Muscle layer of duodenum (tissue), 2 donors: Measurements from ENCODE around the gene AARSD1.
"Not testable (repeated sequence)": the region's sequence is repeated elsewhere in the genome, so short reads cannot be mapped to it uniquely, and the experiment has no call there.

Experiments used
- H3K27ac ChIP-seq: one replicate; pipeline ENCODE4 v1.7.0; 2013; ENCODE audit warnings: mild to moderate bottlenecking, low read length
- H3K27me3 ChIP-seq: one replicate; pipeline ENCODE4 v1.7.0; 2013; ENCODE audit warnings: low read depth, mild to moderate bottlenecking, control low read depth, low read length
- H3K36me3 ChIP-seq, 2 donors: one replicate each; pipeline ENCODE4 v1.7.0; 2013; ENCODE audit warnings: low read length in 2 of 2, control low read depth in 1 of 2, mild to moderate bottlenecking in 1 of 2; ENCODE audit not compliant: insufficient read depth in 2 of 2, control insufficient read depth in 1 of 2
- H3K4me1 ChIP-seq, 2 donors: one replicate each; pipeline ENCODE4 v1.7.0; 2013; ENCODE audit warnings: low read length in 2 of 2, mild to moderate bottlenecking in 2 of 2, control low read depth in 1 of 2, moderate library complexity in 1 of 2; ENCODE audit not compliant: insufficient read depth in 2 of 2, control insufficient read depth in 1 of 2
- H3K4me3 ChIP-seq, 2 donors: one replicate each; pipeline ENCODE4 v1.7.0; 2013; ENCODE audit warnings: low read length in 2 of 2, low read depth in 1 of 2, mild to moderate bottlenecking in 1 of 2
- H3K9me3 ChIP-seq, 2 donors: one replicate each; pipeline ENCODE4 v1.7.0; 2013; ENCODE audit warnings: low read length in 2 of 2, control low read depth in 1 of 2, mild to moderate bottlenecking in 1 of 2; ENCODE audit not compliant: control insufficient read depth in 1 of 2
- donor health status: healthy.

Gene AARSD1

GRCh38 chr17:42937712-42938596 lies 26.3 kb downstream of the AARSD1 start:
- H3K27ac ChIP-seq = no peak overlapping the region
- no peak overlapping the region for H3K4me3 ChIP-seq
- H3K4me1 ChIP-seq = no peaks in the 10 kb centered on the region
- H3K9me3 ChIP-seq = no peaks in the 10 kb centered on the region
- H3K36me3 ChIP-seq = no peaks in the 10 kb centered on the region
- H3K27me3 ChIP-seq = no peaks in the 10 kb centered on the region

DNA sequence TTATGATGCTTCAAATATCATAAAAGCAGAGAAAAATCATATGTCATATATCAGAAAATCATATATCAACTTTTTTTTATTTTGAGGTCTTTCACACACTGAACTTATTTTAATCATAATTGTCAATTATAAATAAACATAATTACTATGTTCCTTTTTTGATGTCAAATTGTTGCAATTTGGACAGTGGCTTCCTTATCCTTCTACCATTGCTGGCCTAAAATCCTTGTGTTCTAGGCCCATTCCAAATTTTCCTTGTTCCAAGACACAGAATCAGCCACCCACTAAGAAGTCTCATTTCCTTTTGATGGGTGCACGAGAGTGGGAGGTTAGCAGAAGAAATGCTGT lies 34.8 kb downstream of the AARSD1 start:
- no peak overlapping the region for H3K4me3 ChIP-seq
- H3K4me1 ChIP-seq = peaks cover 6 to 15% of the 10 kb centered on the region in 2 donors
- H3K27me3 ChIP-seq = no peaks in the 10 kb centered on the region
- H3K9me3 ChIP-seq = no peaks in the 10 kb centered on the region
- no peaks in the 10 kb centered on the region for H3K36me3 ChIP-seq
- H3K27ac ChIP-seq = peak overlapping the region; percentile 73

DNA sequence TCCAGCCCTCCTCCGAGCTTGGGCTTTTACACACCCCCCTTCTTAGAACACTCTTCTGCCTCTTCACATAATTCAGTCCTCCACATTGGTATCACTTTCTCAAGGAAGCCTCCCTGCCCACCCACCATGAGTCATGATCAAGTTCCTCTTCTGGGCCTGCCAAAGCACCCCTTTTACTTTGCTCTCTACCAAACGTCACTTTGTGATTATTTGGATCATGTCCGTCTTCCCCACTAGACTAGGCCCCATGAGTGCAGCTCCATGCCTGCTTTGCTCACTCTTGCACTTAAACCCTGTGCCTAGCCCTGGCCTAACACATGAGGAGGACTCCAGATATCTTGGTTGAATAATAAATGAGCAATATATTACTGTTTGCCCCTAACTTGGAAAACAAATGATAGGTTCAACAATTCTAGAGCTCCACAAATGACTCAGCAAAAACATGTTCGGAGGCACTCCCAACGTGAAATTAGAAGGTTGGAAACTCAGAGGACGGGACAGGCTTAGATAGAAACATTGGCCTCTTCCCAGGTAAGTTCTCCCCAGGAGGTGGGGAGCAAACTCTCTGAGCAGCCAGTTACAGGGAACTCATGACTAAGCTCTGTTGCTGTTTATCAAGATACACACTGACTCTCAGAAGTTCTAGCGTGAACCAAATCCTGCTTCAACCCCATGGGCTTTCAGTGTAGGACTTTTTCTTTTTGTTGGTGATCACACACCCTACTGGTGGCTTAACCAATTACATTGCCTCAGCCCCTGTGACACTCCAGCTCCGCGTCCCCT lies 35.3 kb downstream of the AARSD1 start:
- Histone ChIP-seq H3K36me3 (no peaks in the 10 kb centered on the region), H3K4me3 (peak overlapping the region in 1 of 2 donors; percentile 8), H3K27me3 (no peaks in the 10 kb centered on the region), H3K27ac (peak overlapping the region; percentile 73), H3K4me1 (peaks cover 6 to 15% of the 10 kb centered on the region in 2 donors), H3K9me3 (no peaks in the 10 kb centered on the region)

DNA sequence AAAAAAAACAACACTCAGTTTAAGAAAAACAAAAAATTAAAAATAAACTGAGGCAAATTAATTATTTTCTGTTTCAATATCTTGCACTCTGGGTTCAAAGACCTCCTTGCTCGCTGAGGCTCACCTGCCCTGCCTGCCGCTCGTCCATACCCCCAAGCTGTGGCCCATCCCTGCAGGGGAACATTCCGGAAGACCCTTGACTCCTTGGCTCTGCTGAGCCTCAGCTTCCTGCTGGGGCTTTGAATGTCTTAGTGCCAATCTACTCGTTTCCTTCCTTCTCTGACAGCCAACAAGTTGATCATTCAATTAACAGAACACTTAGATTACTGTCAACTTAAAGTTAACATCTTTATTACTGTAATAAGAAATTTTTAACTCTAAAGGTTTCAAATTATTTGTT lies 39.4 kb downstream of the AARSD1 start:
- H3K36me3 ChIP-seq = no peaks in the 10 kb centered on the region
- H3K4me3 ChIP-seq = no peak overlapping the region
- no peaks in the 10 kb centered on the region for H3K27me3 ChIP-seq
- no peaks in the 10 kb centered on the region for H3K9me3 ChIP-seq
- no peak overlapping the region for H3K27ac ChIP-seq
- H3K4me1 ChIP-seq = peaks cover 18 to 42% of the 10 kb centered on the region in 2 donors

GRCh38 chr17:42923472-42923871 lies 40.8 kb downstream of the AARSD1 start:
- H3K27me3 ChIP-seq, H3K27ac ChIP-seq: not testable (repeated sequence)
- H3K4me1 ChIP-seq = peaks cover 13 to 32% of the 10 kb centered on the region in 2 donors

GRCh38 chr17:42922294-42922693 lies 42.0 kb downstream of the AARSD1 start:
- no peaks in the 10 kb centered on the region for H3K27me3 ChIP-seq
- no peak overlapping the region for H3K4me3 ChIP-seq
- peaks cover 13 to 33% of the 10 kb centered on the region in 2 donors for H3K4me1 ChIP-seq
- H3K9me3 ChIP-seq = no peaks in the 10 kb centered on the region
- no peaks in the 10 kb centered on the region for H3K36me3 ChIP-seq
- H3K27ac ChIP-seq = no peak overlapping the region

More at GRCh38 chr17:42923472-42923871, 40.8 kb downstream of the AARSD1 start:
- H3K4me3 ChIP-seq, H3K9me3 ChIP-seq, H3K36me3 ChIP-seq: not testable (repeated sequence)

- Histone ChIP-seq H3K4me3 (no peak overlapping the region), H3K27ac (no peak overlapping the region), H3K36me3 (no peaks in the 10 kb centered on the region), H3K4me1 (peaks cover 13 to 33% of the 10 kb centered on the region in 2 donors), H3K9me3 (no peaks in the 10 kb centered on the region), H3K27me3 (no peaks in the 10 kb centered on the region)
Observed at GRCh38 chr17:42920922-42921321, 43.3 kb downstream of the AARSD1 start.

DNA sequence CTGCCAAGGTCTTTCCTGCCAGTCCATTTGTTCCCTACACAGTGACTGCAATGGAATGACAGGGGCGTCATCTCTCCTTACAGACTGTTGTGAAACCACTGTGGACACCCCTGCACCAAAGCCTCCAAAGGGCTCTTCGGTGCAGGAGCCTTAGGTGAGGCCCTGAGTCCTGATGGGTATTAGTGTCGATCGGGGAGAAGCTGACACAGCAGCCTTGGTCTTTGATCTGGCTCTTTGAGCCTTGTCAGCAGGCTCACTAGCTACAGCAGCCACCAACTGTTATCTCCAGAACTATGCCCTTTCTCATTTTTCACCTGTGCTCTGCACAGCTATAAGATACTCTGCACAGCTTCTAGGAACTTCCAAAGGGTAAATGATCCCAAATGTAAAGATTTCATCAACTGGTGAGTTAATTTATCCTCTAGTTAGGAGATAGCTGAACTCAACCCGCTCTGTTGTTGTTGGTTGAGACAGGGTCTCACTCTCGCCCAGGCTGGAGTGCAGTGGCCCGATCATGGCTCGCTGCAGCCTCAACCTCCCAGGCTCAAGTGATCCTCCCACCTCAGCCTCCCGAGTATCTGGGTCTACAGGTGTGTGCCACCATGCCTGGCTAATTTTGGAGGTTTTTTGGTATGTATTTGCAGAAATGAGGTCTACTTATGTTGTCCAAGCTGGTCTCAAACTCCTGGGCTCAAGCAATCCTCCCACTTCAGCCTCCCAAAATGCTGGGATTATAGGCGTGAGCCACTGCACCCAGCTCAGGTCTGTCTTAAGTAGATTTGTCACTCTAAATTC lies 44.0 kb downstream of the AARSD1 start:
- Histone ChIP-seq H3K27me3 (no peaks in the 10 kb centered on the region), H3K36me3 (no peaks in the 10 kb centered on the region), H3K4me1 (peaks cover 13 to 33% of the 10 kb centered on the region in 2 donors), H3K9me3 (no peaks in the 10 kb centered on the region), H3K4me3 (no peak overlapping the region), H3K27ac (no peak overlapping the region)

GRCh38 chr17:42919522-42920077 lies 44.7 kb downstream of the AARSD1 start:
- H3K27ac ChIP-seq, H3K27me3 ChIP-seq, H3K36me3 ChIP-seq, H3K9me3 ChIP-seq, H3K4me3 ChIP-seq: not testable (repeated sequence)
- H3K4me1 ChIP-seq = peaks cover 13 to 33% of the 10 kb centered on the region in 2 donors

GRCh38 chr17:42918902-42919521 lies 45.2 kb downstream of the AARSD1 start:
- Histone ChIP-seq H3K4me1 (peaks cover 13 to 33% of the 10 kb centered on the region in 2 donors), H3K9me3 (no peaks in the 10 kb centered on the region), H3K36me3 (no peaks in the 10 kb centered on the region), H3K4me3 (peak overlapping the region in 1 of 2 donors; percentile 33), H3K27ac (no peak overlapping the region), H3K27me3 (no peaks in the 10 kb centered on the region)
